Measurements from ENCODE around the gene CYP4B1.
"Not testable (repeated sequence)": the region's sequence is repeated elsewhere in the genome, so short reads cannot be mapped to it uniquely, and the experiment has no call there.

CYP4B1 gene

GRCh38 chr1:46817814-46818213 is 19.0 kb downstream of the CYP4B1 start:
- DNase-seq: no peak

GRCh38 chr1:46818591-46818990 is 19.7 kb downstream of the CYP4B1 start:
- DNase-seq: no peak

GRCh38 chr1:46819335-46819734 is 20.5 kb downstream of the CYP4B1 start:
- no peak for DNase-seq

- DNase-seq: no peak
These were observed 21.2 kb downstream of the CYP4B1 start for GRCh38 chr1:46820076-46820475.

- DNase-seq: no peak
These were observed 21.8 kb downstream of the CYP4B1 start for GRCh38 chr1:46820560-46821060.

GRCh38 chr1:46822248-46822826 is 23.5 kb downstream of the CYP4B1 start:
- DNase-seq: no peak

- DNase-seq: no peak
These were observed 24.3 kb downstream of the CYP4B1 start for GRCh38 chr1:46823151-46823550.

- not testable (repeated sequence) for DNase-seq
These were observed 28.0 kb downstream of the CYP4B1 start for GRCh38 chr1:46826892-46827291.

GRCh38 chr1:46830665-46831322 is 31.9 kb downstream of the CYP4B1 start:
- no peak for DNase-seq

- not testable (repeated sequence) for DNase-seq
These were observed 36.6 kb downstream of the CYP4B1 start for GRCh38 chr1:46835469-46835868.

GRCh38 chr1:46846386-46846785 is 47.5 kb downstream of the CYP4B1 start:
- DNase-seq: not testable (repeated sequence)

- not testable (repeated sequence) for DNase-seq
These were observed 58.8 kb downstream of the CYP4B1 start for GRCh38 chr1:46857660-46858065.

GRCh38 chr1:46862348-46862747 is 63.5 kb downstream of the CYP4B1 start:
- DNase-seq: no peak

Measured in Kasumi-1 (cell line).